Uterus (tissue), 2 donors: Measurements from ENCODE around the gene FAIM.

Experiments
- CTCF ChIP-seq, 4 experiments: fragments of 200-600 bp in 2 of 4; fragments of 450-650 bp in 2 of 4; sonication (generic) in 2 of 4; IDR thresholded peaks; one replicate each; pipeline ENCODE4 v1.5.1; 2016 to 2019; ENCODE audit warnings: antibody characterized with exemption in 4 of 4, mild to moderate bottlenecking in 2 of 4, moderate library complexity in 1 of 4
- POLR2A ChIP-seq, 2 donors: fragments of 450-650 bp; IDR thresholded peaks; one replicate each; pipeline ENCODE4 v1.6.1; 2016; ENCODE audit warnings: antibody characterized with exemption in 2 of 2, mild to moderate bottlenecking in 1 of 2, moderate library complexity in 1 of 2

DNA sequence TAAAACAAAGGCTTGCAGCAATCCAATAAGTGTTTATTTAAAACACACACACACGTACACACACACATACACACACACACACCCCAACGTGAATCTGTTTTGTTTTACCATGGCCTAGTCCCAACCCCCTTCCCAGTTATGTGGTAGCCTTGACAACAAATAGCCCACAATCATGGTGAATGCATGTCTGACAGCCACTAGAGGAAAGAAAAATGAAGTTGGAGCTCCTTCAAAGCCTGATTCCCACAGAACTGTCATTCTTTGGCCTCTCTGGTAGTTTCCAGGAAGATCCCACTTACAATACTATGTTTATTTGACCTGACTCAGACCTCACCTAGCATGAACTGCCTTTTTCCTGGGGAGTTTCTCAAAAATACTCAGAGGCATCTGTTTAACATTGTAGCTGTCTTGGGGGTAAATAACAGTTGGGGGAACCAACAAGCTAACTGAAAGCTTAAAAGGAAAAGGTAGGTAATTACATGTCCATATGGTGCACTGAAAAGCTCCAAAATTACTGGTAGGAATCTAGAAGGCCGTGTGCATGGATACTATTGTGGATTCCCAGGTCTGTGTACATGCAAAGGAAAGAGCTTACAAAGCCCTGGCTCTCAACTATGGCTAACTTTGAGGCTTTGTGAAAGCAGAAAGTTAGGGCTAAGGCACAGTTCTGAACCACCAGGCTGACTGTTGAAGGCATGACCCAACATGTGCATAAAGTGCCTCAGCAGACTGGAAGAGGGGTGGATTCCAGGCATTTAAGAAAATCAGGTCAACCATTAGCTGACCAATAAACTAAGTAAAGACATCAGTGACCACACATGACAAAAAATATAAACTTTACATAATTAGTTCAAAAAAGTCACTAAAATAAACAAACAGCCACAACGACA, 65.3 kb downstream of the FAIM start:
- TF ChIP-seq CTCF (IDR thresholded peaks at IDR 0.05) = no peak
- TF ChIP-seq POLR2A (IDR thresholded peaks at IDR 0.05) = no peak
